ENCODE measurements around the gene NR5A2.

NR5A2 gene

GRCh38 chr1:200128944-200129879 lies 101.7 kb downstream of the NR5A2 start:
- no peak for DNase-seq

- no peak for DNase-seq
These were observed 103.0 kb downstream of the NR5A2 start for GRCh38 chr1:200130552-200130951.

GRCh38 chr1:200131551-200132125 lies 104.1 kb downstream of the NR5A2 start:
- DNase-seq: no peak

- DNase-seq: no peak
These were observed 105.6 kb downstream of the NR5A2 start for GRCh38 chr1:200133123-200133522.

- DNase-seq: no peak
These were observed 106.6 kb downstream of the NR5A2 start for GRCh38 chr1:200134116-200134515.

GRCh38 chr1:200136384-200136783 lies 108.9 kb downstream of the NR5A2 start:
- DNase-seq: no peak

GRCh38 chr1:200139661-200140250 lies 112.2 kb downstream of the NR5A2 start:
- no peak for DNase-seq

- no peak for DNase-seq
These were observed 115.8 kb downstream of the NR5A2 start for GRCh38 chr1:200143347-200143746.

- no peak for DNase-seq
These were observed 118.6 kb downstream of the NR5A2 start for GRCh38 chr1:200146100-200146499.

GRCh38 chr1:200147094-200147493 lies 119.6 kb downstream of the NR5A2 start:
- DNase-seq: no peak

- DNase-seq: no peak
These were observed 120.2 kb downstream of the NR5A2 start for GRCh38 chr1:200147742-200148141.

GRCh38 chr1:200150006-200150405 lies 122.5 kb downstream of the NR5A2 start:
- no peak for DNase-seq

GRCh38 chr1:200150721-200151120 lies 123.2 kb downstream of the NR5A2 start:
- DNase-seq: no peak

GRCh38 chr1:200152336-200152735 lies 124.8 kb downstream of the NR5A2 start:
- no peak for DNase-seq

- DNase-seq: no peak
These were observed 126.0 kb downstream of the NR5A2 start for GRCh38 chr1:200153277-200154055.

GRCh38 chr1:200154069-200154767 lies 126.7 kb downstream of the NR5A2 start:
- DNase-seq: no peak

- no peak for DNase-seq
These were observed 130.2 kb downstream of the NR5A2 start for GRCh38 chr1:200157715-200158114.

- no peak for DNase-seq
These were observed 134.3 kb downstream of the NR5A2 start for GRCh38 chr1:200161801-200162200.

GRCh38 chr1:200162258-200162657 lies 134.7 kb downstream of the NR5A2 start:
- DNase-seq: no peak

- DNase-seq: no peak
These were observed 135.4 kb downstream of the NR5A2 start for GRCh38 chr1:200162877-200163276.

- no peak for DNase-seq
These were observed 136.4 kb downstream of the NR5A2 start for GRCh38 chr1:200163911-200164310.

GRCh38 chr1:200165493-200166220 lies 138.1 kb downstream of the NR5A2 start:
- no peak for DNase-seq
